Mucosa of descending colon (tissue), 3 donors: ENCODE results near the gene GPR132. TPM values are rescaled to one million over a fixed set of nuclear protein-coding genes. Genes with fewer than 3 reads are reported as not detected.
A peak's percentile ranks its signal among the peaks of the same experiment; 100 is the strongest.

Experiments used
- ATAC-seq: fragments of 200-7000 bp; cut with Tn5 transposase; one replicate; pipeline ENCODE4 v1.9.1; 2020; ENCODE audit warnings: mild to moderate bottlenecking, moderate library complexity
- DNase-seq, 3 donors: peaks; one replicate each; pipeline ENCODE4 v3.0.0-alpha.2; 2020
- H3K36me3 ChIP-seq: fragments of 200-600 bp; one replicate; pipeline ENCODE4 v1.8.0; 2021; ENCODE audit warnings: low read depth, mild to moderate bottlenecking
- H3K4me1 ChIP-seq: fragments of 200-600 bp; one replicate; pipeline ENCODE4 v1.8.0; 2021; ENCODE audit warnings: low read depth, mild to moderate bottlenecking
- H3K4me3 ChIP-seq: fragments of 200-600 bp; one replicate; pipeline ENCODE4 v1.8.0; 2021; ENCODE audit warnings: mild to moderate bottlenecking
- H3K9me3 ChIP-seq: fragments of 200-600 bp; one replicate; pipeline ENCODE4 v1.8.0; 2021; ENCODE audit warnings: mild to moderate bottlenecking
- intact Hi-C, 2 donors: fragments of 100-400 bp; cut with DNase I in 1 of 2; cut with micrococcal nuclease in 1 of 2; formaldehyde crosslinking; loops; one replicate each; pipeline versions ENCODE4 v1.11.0 to v1.11.1; 2022; cut with DNase I, micrococcal nuclease
- total RNA-seq, 3 donors: library from RNA; stranded (reverse); fragmentation: NEBNext Ultra II Directional in 2 of 3; extraction: Animal tissue kit (Norgen Biotek cat#: 25700) in 2 of 3; gene quantifications; one replicate each; pipeline versions ENCODE4 v1.2.1 to v1.2.4, GENCODE V29; 2021 to 2023
- TF ChIP-seq, protein P1 (sequence below): fragments of 200-600 bp; IDR thresholded peaks from one replicate; pipeline ENCODE4 v1.8.0; 2022; ENCODE audit warnings: antibody characterized with exemption, mild to moderate bottlenecking
- donor health status: DM: no; HTN: no; CAD: no; lungs with moderate emphysema.
- donor health status: DM: no; HTN: no; CAD: no.
- donor health status: DM: no; HTN: yes; CAD: no.

Gene GPR132
- total RNA-seq, 3 donors from 2014 or later = 1.7 to 4.0 (median 3.1) TPM

DNA sequence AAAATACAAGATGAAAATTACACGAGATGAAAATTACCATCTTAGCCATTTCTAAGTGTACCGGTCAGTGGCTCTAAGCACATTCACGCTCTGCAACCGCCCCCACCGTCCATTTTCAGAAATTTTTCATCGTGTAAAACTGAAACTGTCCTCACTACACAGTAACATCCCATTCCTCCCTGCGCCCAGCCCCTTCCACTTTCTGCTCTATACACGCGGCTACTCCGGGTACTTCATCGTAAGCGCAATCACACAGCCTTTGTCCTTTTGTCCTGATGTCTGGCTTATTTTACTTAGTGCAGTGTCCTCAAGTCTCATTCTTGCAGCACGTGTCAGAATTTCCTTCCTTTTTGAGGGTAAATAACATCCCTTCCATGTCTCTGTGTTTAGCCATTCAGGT is 3.6 kb upstream of the GPR132 start:
- ATAC-seq = no peak
- Histone ChIP-seq H3K36me3 (no peaks in the 10 kb centered on the region), H3K4me3 (no peak overlapping the region), H3K4me1 (no peaks in the 10 kb centered on the region), H3K9me3 (no peaks in the 10 kb centered on the region)
- peak in 1 of 3 donors; percentile 21 for DNase-seq
- intact Hi-C loops = no loop called here
- TF ChIP-seq, protein P1, sequence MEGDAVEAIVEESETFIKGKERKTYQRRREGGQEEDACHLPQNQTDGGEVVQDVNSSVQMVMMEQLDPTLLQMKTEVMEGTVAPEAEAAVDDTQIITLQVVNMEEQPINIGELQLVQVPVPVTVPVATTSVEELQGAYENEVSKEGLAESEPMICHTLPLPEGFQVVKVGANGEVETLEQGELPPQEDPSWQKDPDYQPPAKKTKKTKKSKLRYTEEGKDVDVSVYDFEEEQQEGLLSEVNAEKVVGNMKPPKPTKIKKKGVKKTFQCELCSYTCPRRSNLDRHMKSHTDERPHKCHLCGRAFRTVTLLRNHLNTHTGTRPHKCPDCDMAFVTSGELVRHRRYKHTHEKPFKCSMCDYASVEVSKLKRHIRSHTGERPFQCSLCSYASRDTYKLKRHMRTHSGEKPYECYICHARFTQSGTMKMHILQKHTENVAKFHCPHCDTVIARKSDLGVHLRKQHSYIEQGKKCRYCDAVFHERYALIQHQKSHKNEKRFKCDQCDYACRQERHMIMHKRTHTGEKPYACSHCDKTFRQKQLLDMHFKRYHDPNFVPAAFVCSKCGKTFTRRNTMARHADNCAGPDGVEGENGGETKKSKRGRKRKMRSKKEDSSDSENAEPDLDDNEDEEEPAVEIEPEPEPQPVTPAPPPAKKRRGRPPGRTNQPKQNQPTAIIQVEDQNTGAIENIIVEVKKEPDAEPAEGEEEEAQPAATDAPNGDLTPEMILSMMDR = no peak

DNA sequence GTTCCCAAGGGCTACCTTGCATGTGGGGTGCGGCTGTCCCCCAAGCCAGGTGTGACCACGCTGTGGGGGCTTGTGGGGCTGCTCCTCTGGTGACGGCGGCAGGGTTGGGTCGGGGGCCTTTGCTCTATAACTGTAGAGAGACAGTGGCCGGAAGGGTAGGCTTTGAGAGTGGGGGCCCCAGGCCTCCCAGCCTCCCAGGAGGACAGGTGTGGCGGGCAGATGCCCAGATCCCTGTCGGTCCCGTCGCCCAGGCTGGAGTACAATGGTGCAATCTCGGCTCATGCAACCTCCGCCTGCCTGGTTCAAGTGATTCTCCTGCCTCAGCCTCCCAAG is 2.7 kb upstream of the GPR132 start:
- intact Hi-C loops = no loop called here
- Histone ChIP-seq H3K36me3 (no peaks in the 10 kb centered on the region), H3K4me3 (no peak overlapping the region), H3K4me1 (no peaks in the 10 kb centered on the region), H3K9me3 (no peaks in the 10 kb centered on the region)
- TF ChIP-seq, protein P1 = no peak
- no peak for ATAC-seq
- DNase-seq = peak in 1 of 3 donors; percentile 51

DNA sequence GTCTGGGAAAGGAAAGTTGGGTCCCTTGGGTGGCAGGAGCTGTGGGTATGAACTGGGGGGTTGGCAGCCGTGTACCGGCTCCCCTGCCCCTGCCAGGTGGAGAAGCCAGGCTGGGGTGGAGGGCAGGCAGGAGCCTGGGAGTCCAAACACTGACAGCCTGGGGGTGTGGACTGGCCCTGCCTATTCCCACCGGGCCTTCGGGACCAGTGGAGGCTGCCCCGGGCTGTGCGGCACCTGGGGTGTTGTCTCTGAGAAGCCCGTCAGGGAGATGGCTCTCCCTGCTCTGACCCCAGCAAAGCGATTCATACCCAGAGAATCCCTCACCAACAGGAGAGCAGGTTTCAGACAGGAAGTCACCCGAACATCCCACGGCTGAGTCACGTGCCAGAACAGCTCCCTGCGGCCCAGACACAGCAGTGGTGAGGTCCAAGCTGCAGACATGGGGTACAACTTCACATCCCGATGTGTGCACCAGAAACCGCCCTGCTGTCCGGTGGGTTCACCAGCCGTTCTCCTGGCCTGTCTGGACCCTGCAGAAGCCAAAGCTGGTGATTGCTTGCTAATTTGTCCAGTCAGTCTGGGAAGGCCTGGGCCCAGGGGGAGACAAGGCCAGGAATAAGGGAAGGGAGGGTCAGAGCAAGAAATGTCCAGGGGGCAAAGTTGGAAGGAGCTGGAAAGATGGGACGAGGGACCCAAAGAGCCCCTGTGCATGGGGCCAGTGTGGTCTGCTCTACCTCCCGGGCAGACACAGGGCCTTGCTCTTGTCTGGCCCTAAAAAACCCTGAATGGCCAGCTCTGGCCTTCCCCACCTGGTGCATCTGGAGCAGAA is 2.1 kb upstream of the GPR132 start:
- Histone ChIP-seq H3K4me3 (no peak overlapping the region), H3K9me3 (no peaks in the 10 kb centered on the region), H3K4me1 (no peaks in the 10 kb centered on the region), H3K36me3 (no peaks in the 10 kb centered on the region)
- DNase-seq (peak in 1 of 3 donors; percentile 71), ATAC-seq (no peak)
- TF ChIP-seq, protein P1 = no peak
- intact Hi-C loops = no loop called here

DNA sequence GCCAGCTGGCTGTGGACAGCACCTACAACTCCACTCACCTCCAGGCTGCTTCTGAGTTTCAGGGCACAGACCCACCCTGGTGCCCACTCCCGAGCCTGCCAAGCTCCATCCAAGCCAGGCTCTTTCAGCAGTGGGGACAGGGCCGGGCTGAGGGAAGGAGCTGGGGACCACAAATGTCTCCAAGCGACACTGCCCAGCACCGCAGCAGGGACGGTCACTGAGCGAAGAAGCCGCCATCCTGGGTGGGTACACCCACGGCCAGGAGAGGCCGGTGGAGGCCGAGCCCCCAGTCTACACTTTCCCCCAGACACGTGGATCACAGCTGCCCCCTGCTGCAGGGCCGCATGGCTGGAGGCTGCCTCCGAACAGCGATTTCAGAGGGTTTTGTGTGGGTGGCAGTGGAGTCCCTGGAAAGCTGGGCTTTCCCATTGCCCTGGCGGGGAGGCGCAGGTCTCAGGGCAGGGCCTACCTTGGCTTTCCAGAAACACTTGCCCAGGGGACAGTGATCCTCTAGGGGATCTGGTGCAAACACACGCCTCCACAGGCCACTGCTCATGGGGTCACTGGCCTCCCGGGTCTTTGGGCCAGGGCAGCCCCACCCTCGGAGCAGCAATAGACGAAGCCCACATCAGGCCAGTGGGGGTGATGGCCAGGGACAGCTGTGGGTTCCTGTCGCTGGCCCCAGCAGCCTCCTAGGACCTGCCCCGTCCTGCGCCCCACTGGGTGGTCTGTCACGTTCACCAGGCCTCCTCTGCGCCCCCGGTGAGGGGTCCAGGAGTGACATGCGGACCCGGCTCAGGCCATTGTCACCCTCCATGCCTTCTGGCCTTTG is 1.2 kb upstream of the GPR132 start:
- H3K36me3 ChIP-seq = no peaks in the 10 kb centered on the region
- intact Hi-C loops = no loop called here
- no peaks in the 10 kb centered on the region for H3K9me3 ChIP-seq
- TF ChIP-seq, protein P1 = no peak
- H3K4me3 ChIP-seq = no peak overlapping the region
- ATAC-seq (no peak), DNase-seq (peak in 1 of 3 donors; percentile 54)
- no peaks in the 10 kb centered on the region for H3K4me1 ChIP-seq

DNA sequence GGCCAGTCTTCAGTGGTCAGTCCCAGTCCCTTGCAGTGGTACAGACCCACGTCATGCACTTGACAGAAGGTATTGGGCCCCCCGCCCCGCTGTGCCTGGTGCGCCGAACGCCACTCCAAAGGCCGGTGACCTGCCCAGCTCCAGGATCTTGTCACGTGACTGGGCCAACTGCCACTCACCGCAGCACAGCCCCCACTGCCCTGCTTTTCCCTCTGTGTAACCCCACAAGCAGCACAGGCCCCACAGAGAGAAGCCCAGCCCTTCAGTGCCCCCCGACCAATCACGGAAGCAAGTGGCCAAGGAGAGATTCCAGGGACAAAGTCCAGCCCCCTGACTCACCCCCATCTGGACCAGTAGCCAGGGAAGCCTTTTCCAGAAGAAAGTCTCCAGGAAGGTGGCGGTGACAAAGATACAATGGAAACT is 498 bp downstream of the GPR132 start:
- DNase-seq = peak in 2 of 3 donors; percentile 39 to 80
- Histone ChIP-seq H3K9me3 (no peaks in the 10 kb centered on the region), H3K36me3 (no peaks in the 10 kb centered on the region), H3K4me3 (no peak overlapping the region), H3K4me1 (peaks cover 4% of the 10 kb centered on the region)
- peak; percentile 17 for ATAC-seq
- intact Hi-C loops = no loop called here
- TF ChIP-seq, protein P1 = no peak
